SJSA1 (cell line): Measurements from ENCODE around the gene CDKAL1. TPM values are rescaled to one million over a fixed set of nuclear protein-coding genes. Genes with fewer than 3 reads are reported as not detected.

Source experiments
- DNase-seq, 2 experiments: peaks; one replicate each; pipeline ENCODE4 v3.0.0-alpha.2; 2015 to 2020; ENCODE audit warnings: low spot score in 2 of 2, low read depth in 1 of 2
- H3K27ac ChIP-seq: fragments of 250-450 bp; sonication (Bioruptor Pico); 2 replicates; pipeline ENCODE4 v1.5.1; 2020; ENCODE audit warnings: mild to moderate bottlenecking, moderate library complexity
- H3K27me3 ChIP-seq: fragments of 250-450 bp; sonication (Bioruptor Pico); replicated peaks from 2 replicates; pipeline ENCODE4 v1.5.1; 2020; ENCODE audit warnings: mild to moderate bottlenecking, moderate library complexity
- H3K36me3 ChIP-seq: fragments of 250-450 bp; sonication (Bioruptor Pico); 2 replicates; pipeline ENCODE4 v1.5.1; 2020; ENCODE audit warnings: mild to moderate bottlenecking
- H3K4me1 ChIP-seq: fragments of 250-450 bp; sonication (Bioruptor Pico); replicated peaks from 2 replicates; pipeline ENCODE4 v1.6.1; 2021; ENCODE audit warnings: mild to moderate bottlenecking
- H3K4me3 ChIP-seq: fragments of 250-450 bp; sonication (Bioruptor Pico); 2 replicates; pipeline ENCODE4 v1.5.1; 2020; ENCODE audit warnings: mild to moderate bottlenecking
- H3K9me3 ChIP-seq: fragments of 250-450 bp; sonication (Bioruptor Pico); replicated peaks from 2 replicates; pipeline ENCODE4 v1.5.1; 2020; ENCODE audit warnings: mild to moderate bottlenecking
- total RNA-seq: library from RNA; depleted of rRNA; stranded (reverse); fragments of >200 nt; shearing (Covaris generic); gene quantifications from 2 replicates; pipeline ENCODE4 v1.2.3, GENCODE V29; 2014

Gene CDKAL1
- total RNA-seq, 1 experiment from 2014 or later, result 25.7 TPM

GRCh38 chr6:21022343-21023107 lies 488.3 kb downstream of the CDKAL1 start:
- 0 out of 2 replicates have a peak, but pooled peaks cover 3% of the 10 kb centered on the region for H3K36me3 ChIP-seq
- H3K9me3 ChIP-seq, result no peaks in the 10 kb centered on the region
- DNase-seq, result peak; percentile 91 to 94
- H3K27me3 ChIP-seq, result no peaks in the 10 kb centered on the region
- H3K4me3 ChIP-seq, result no peak overlapping the region
- peaks cover 29% of the 10 kb centered on the region for H3K4me1 ChIP-seq
- H3K27ac ChIP-seq, result peak overlapping the region; percentile 82

GRCh38 chr6:21023210-21023609 lies 489.0 kb downstream of the CDKAL1 start:
- Histone ChIP-seq H3K4me3 (no peak overlapping the region), H3K4me1 (peaks cover 29% of the 10 kb centered on the region), H3K27me3 (no peaks in the 10 kb centered on the region), H3K9me3 (no peaks in the 10 kb centered on the region), H3K36me3 (0 out of 2 replicates have a peak, but pooled peaks cover 4% of the 10 kb centered on the region), H3K27ac (peak overlapping the region; percentile 82)
- peak in 1 of 2 experiments; percentile 7 for DNase-seq

GRCh38 chr6:21024616-21025015 lies 490.4 kb downstream of the CDKAL1 start:
- H3K36me3 ChIP-seq, result 0 out of 2 replicates have a peak, but pooled peaks cover 4% of the 10 kb centered on the region
- H3K27ac ChIP-seq, result no peak overlapping the region
- no peak for DNase-seq
- H3K4me3 ChIP-seq, result no peak overlapping the region
- H3K4me1 ChIP-seq, result peaks cover 29% of the 10 kb centered on the region
- H3K27me3 ChIP-seq, result no peaks in the 10 kb centered on the region
- H3K9me3 ChIP-seq, result no peaks in the 10 kb centered on the region

GRCh38 chr6:21026576-21027273 lies 492.5 kb downstream of the CDKAL1 start:
- Histone ChIP-seq H3K27me3 (no peaks in the 10 kb centered on the region), H3K4me3 (no peak overlapping the region), H3K36me3 (0 out of 2 replicates have a peak, but pooled peaks cover 4% of the 10 kb centered on the region), H3K9me3 (no peaks in the 10 kb centered on the region), H3K27ac (no peak overlapping the region), H3K4me1 (peaks cover 26% of the 10 kb centered on the region)
- DNase-seq, result no peak

GRCh38 chr6:21027507-21027906 lies 493.2 kb downstream of the CDKAL1 start:
- Histone ChIP-seq H3K4me3 (no peak overlapping the region), H3K9me3 (no peaks in the 10 kb centered on the region), H3K27ac (no peak overlapping the region), H3K36me3 (0 out of 2 replicates have a peak, but pooled peaks cover 4% of the 10 kb centered on the region), H3K4me1 (peaks cover 20% of the 10 kb centered on the region), H3K27me3 (no peaks in the 10 kb centered on the region)
- no peak for DNase-seq

GRCh38 chr6:21031182-21031581 lies 496.9 kb downstream of the CDKAL1 start:
- DNase-seq, result no peak
- peaks cover 5% of the 10 kb centered on the region; the same call in 1 of the 2 replicates for H3K4me1 ChIP-seq
- H3K4me3 ChIP-seq, result no peak overlapping the region

GRCh38 chr6:21033084-21033483 lies 498.8 kb downstream of the CDKAL1 start:
- H3K4me3 ChIP-seq, result no peak overlapping the region
- no peaks in the 10 kb centered on the region for H3K27me3 ChIP-seq
- no peaks in the 10 kb centered on the region for H3K9me3 ChIP-seq
- no peak for DNase-seq
- H3K36me3 ChIP-seq, result no peaks in the 10 kb centered on the region
- H3K27ac ChIP-seq, result no peak overlapping the region
- H3K4me1 ChIP-seq, result no peaks in the 10 kb centered on the region

More at GRCh38 chr6:21031182-21031581, 496.9 kb downstream of the CDKAL1 start:
- H3K36me3 ChIP-seq, result 0 out of 2 replicates have a peak, but pooled peaks cover 4% of the 10 kb centered on the region
- no peak overlapping the region for H3K27ac ChIP-seq
- no peaks in the 10 kb centered on the region for H3K27me3 ChIP-seq
- no peaks in the 10 kb centered on the region for H3K9me3 ChIP-seq

GRCh38 chr6:21033575-21034026 lies 499.3 kb downstream of the CDKAL1 start:
- H3K9me3 ChIP-seq, result no peaks in the 10 kb centered on the region
- no peaks in the 10 kb centered on the region for H3K4me1 ChIP-seq
- no peak overlapping the region for H3K4me3 ChIP-seq
- no peak for DNase-seq
- H3K27ac ChIP-seq, result no peak overlapping the region
- H3K36me3 ChIP-seq, result no peaks in the 10 kb centered on the region
- no peaks in the 10 kb centered on the region for H3K27me3 ChIP-seq

- no peaks in the 10 kb centered on the region for H3K36me3 ChIP-seq
- no peaks in the 10 kb centered on the region for H3K27me3 ChIP-seq
- H3K9me3 ChIP-seq, result no peaks in the 10 kb centered on the region
- no peak for DNase-seq
- no peak overlapping the region for H3K4me3 ChIP-seq
- H3K4me1 ChIP-seq, result no peaks in the 10 kb centered on the region
- no peak overlapping the region for H3K27ac ChIP-seq
Measured at GRCh38 chr6:21034345-21034744, 500.1 kb downstream of the CDKAL1 start.

- Histone ChIP-seq H3K27me3 (no peaks in the 10 kb centered on the region), H3K4me1 (no peaks in the 10 kb centered on the region), H3K36me3 (no peaks in the 10 kb centered on the region), H3K4me3 (no peak overlapping the region), H3K9me3 (no peaks in the 10 kb centered on the region), H3K27ac (no peak overlapping the region)
- DNase-seq, result no peak
Measured at GRCh38 chr6:21037453-21037852, 503.2 kb downstream of the CDKAL1 start.

GRCh38 chr6:21039926-21040325 lies 505.7 kb downstream of the CDKAL1 start:
- no peaks in the 10 kb centered on the region for H3K4me1 ChIP-seq
- no peak for DNase-seq
- H3K9me3 ChIP-seq, result no peaks in the 10 kb centered on the region
- H3K36me3 ChIP-seq, result no peaks in the 10 kb centered on the region
- no peaks in the 10 kb centered on the region for H3K27me3 ChIP-seq
- no peak overlapping the region for H3K27ac ChIP-seq
- no peak overlapping the region for H3K4me3 ChIP-seq

- H3K27me3 ChIP-seq, result no peaks in the 10 kb centered on the region
- no peak for DNase-seq
Measured at GRCh38 chr6:21045135-21045700, 511.0 kb downstream of the CDKAL1 start.

GRCh38 chr6:21046276-21046675 lies 512.0 kb downstream of the CDKAL1 start:
- DNase-seq, result no peak
- no peaks in the 10 kb centered on the region for H3K4me1 ChIP-seq
- no peak overlapping the region for H3K4me3 ChIP-seq
- no peaks in the 10 kb centered on the region for H3K27me3 ChIP-seq
- no peaks in the 10 kb centered on the region for H3K9me3 ChIP-seq
- H3K36me3 ChIP-seq, result no peaks in the 10 kb centered on the region
- no peak overlapping the region for H3K27ac ChIP-seq

More at GRCh38 chr6:21045135-21045700, 511.0 kb downstream of the CDKAL1 start:
- H3K9me3 ChIP-seq, result no peaks in the 10 kb centered on the region
- H3K4me1 ChIP-seq, result no peaks in the 10 kb centered on the region
- no peak overlapping the region for H3K27ac ChIP-seq
- no peak overlapping the region for H3K4me3 ChIP-seq
- no peaks in the 10 kb centered on the region for H3K36me3 ChIP-seq

GRCh38 chr6:21048047-21048446 lies 513.8 kb downstream of the CDKAL1 start:
- H3K27me3 ChIP-seq, result no peaks in the 10 kb centered on the region
- DNase-seq, result no peak
- no peaks in the 10 kb centered on the region for H3K9me3 ChIP-seq
- H3K4me1 ChIP-seq, result no peaks in the 10 kb centered on the region
- no peak overlapping the region for H3K27ac ChIP-seq
- H3K36me3 ChIP-seq, result no peaks in the 10 kb centered on the region
- no peak overlapping the region for H3K4me3 ChIP-seq
